HG03575 (cell line): ENCODE results near the gene NUP85.
"Not testable (repeated sequence)": the region's sequence is repeated elsewhere in the genome, so short reads cannot be mapped to it uniquely, and the experiment has no call there.

Source experiments
- ATAC-seq: cut with Tn5 transposase; IDR thresholded peaks from one replicate; pipeline ENCODE4 v1.9.1; 2021; ENCODE audit not compliant: unreplicated experiment, insufficient number of reproducible peaks, low FRiP score; ENCODE audit errors: extremely low read depth

NUP85 gene

GRCh38 chr17:75205037-75205792, at the start of gene NUP85:
TSS of gene NUP85 (plus strand) at chr17:75205679. CDS start at chr17:75205762, 83 bp downstream.
- no peak for ATAC-seq

GRCh38 chr17:75158480-75158879, 47.0 kb upstream of the NUP85 start:
- ATAC-seq: not testable (repeated sequence)

DNA sequence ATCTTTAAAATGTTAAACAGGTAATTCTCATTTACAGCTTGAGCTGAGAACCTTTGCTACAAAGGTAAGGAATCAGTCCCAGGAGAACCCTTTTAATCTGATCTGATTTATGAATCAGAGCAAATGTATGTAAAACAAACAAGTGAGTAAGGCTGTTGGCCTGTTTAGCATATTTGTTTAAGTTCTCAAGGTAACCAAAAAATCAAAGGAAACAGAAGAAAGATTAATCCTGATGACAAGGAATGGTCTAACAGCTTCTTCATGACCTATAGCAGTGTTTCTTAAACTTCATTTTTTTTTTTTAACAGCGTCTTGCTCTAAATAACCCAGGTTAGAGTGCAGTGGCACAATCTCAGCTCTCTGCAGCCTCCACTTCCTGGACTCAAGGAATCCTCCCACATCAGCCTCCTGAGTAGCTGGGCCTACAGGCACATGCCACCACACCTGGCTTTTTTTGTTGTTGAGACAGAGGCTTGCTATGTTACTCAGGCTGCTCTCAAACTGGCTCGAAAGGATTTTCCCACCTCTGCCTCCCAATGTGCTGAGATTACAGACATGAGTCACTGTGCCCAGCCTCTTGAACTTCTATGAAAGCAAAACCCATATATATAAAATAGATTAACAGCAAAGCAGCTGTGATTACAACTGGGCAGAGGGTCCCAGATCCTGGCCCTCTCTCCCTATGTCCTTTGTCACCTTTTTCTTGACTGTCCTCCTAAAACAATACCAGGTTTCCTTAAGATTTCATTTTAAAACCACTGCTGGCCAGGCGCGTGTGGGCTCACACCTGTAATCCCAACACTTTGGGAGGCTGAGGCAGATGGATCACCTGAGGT, 46.1 kb upstream of the NUP85 start:
- ATAC-seq: no peak

- no peak for ATAC-seq
Measured at GRCh38 chr17:75160211-75160610, 45.3 kb upstream of the NUP85 start.

GRCh38 chr17:75163074-75163473, 42.4 kb upstream of the NUP85 start:
- no peak for ATAC-seq

DNA sequence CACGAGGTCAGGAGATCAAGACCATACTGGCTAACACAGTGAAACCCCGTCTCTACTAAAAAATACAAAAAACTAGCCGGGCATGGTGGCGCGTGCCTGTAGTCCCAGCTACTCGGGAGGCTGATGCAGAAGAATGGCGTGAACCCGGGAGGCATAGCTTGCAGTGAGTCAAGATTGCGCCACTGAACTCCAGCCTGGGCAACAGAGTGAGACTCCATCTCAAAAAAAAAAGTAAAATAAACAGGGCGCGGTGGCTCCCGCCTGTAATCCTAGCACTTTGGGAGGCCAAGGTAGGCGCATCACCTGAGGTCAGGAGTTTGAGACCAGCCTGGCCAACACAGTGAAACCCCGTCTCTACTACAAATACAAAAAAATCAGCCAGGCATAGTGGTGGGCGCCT, 40.9 kb upstream of the NUP85 start:
- not testable (repeated sequence) for ATAC-seq

GRCh38 chr17:75168998-75169397, 36.5 kb upstream of the NUP85 start:
- no peak for ATAC-seq

- no peak for ATAC-seq
Measured at GRCh38 chr17:75173526-75173925, 32.0 kb upstream of the NUP85 start.

DNA sequence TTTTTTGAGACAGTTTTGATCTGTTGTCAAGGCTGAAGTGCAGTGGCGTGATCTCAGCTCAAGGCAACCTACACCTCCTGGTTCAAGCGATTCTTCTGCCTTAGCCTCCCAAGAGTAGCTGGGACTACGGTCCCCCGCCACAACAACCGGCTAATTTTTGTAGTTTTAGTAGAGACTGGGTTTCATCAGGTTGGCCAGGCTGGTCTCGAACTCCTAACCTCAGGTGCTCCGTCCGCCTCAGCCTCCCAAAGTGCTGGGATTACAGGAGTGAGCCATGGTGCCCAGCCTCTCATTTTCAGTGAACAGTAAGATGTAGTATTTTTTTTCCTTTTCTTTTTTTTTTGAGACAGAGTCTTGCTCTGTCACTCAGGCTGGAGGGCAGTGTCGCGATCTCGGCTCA, 30.5 kb upstream of the NUP85 start:
- ATAC-seq: no peak

GRCh38 chr17:75176625-75177024, 28.9 kb upstream of the NUP85 start:
- no peak for ATAC-seq

- no peak for ATAC-seq
Measured at GRCh38 chr17:75178453-75178852, 27.0 kb upstream of the NUP85 start.

- ATAC-seq: no peak
Measured at GRCh38 chr17:75181110-75181509, 24.4 kb upstream of the NUP85 start.

- no peak for ATAC-seq
Measured at GRCh38 chr17:75181608-75182318, 23.7 kb upstream of the NUP85 start.

DNA sequence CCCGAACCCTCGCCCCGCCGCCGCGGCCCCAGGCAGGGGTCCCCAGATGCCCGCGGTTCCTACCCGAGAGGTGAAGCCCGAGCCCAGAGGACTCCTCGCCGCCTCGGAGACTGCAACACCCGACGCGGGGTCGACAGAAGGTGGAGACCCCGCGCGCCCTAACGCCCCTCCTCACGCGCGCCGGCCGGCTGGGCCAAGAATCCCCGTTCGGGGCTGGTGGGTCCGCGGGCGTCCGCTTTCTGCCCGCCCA, 23.2 kb upstream of the NUP85 start:
- ATAC-seq: no peak

GRCh38 chr17:75182569-75183436, 22.7 kb upstream of the NUP85 start, which contains the start of gene SUMO2:
TSS of gene SUMO2 (minus strand) at chr17:75182959. CDS start at chr17:75182834, 125 bp downstream.
- ATAC-seq: no peak

DNA sequence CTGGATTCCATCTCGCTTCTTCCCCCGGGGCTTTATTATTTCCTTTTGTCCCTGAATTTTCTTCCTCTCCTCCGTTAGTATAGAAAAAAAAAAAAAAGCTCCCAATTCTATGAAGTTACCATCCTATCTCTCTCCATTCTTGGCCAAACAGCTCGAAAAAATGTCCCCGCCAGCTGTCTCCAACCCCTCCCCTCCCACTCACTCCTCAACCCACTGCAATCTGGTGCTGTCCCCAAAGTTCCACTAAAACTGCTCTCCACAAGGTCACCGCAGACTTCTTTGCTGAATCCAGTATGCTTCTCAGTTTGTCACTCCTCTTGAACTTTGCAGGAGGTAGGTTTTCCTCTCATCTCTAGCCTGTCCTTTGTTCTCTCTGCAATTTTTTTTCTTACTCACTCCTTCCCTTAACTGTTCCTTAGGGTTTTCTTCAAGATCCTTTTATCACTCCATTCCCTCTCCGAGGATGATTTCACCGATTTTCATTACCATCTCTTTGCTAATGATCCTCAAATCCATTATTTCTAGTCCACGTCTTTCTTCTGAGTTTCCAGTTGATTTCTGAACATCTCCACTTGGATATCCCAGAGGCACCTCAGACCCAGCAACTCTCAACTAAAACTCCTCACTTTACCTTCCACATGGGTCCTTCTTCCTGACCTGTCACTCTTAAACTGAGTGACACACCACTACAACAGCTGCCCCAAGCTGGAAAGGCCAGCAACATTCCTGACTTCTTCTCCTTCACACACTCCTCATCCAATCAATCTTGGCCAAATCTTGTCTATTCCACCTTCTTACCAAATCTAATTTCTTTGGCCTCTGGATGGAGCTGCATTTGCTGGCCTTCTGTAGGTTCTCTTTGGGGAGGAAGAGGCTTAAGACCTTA, 21.2 kb upstream of the NUP85 start:
- ATAC-seq: no peak

GRCh38 chr17:75188614-75189013, 16.9 kb upstream of the NUP85 start:
- no peak for ATAC-seq

DNA sequence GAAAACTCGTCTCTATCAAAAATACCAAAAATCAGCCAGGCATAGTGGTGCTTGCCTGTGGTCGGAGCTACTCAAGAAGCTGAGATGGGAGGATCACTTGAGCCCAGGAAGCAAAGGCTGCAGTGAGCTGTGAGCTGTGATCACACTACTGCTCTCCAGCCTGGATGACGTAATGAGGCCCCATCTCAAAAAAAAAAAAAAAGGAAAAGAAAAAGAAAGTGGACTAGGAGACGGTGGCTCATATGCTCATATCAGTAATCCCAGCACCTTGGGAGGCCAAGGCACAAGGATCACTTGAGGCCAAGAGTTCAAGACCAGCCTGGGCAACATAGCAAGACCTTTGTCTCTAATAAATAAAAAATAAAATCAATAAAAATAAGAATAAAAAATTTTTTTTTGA, 13.9 kb upstream of the NUP85 start:
- ATAC-seq: no peak
